HepG2 (cell line): ENCODE measurements around the gene QSER1.

Experiments used
- ATF7 ChIP-seq, 2 experiments: fragments of 450-650 bp in 1 of 2; sonication (generic) in 1 of 2; formaldehyde crosslinking in 1 of 2; IDR thresholded peaks; 2 replicates each; pipeline versions ENCODE4 v1.4.0 to v1.6.1; 2016 to 2020; ENCODE audit warnings: antibody characterized with exemption in 1 of 2, mild to moderate bottlenecking in 1 of 2, missing genetic modification reagents in 1 of 2
- BHLHE40 ChIP-seq: IDR thresholded peaks from 2 replicates; pipeline ENCODE4 v1.6.1; 2011; ENCODE audit warnings: low read length, improper control_type of control experiment
- CTCF ChIP-seq: sonication (generic); formaldehyde crosslinking; IDR thresholded peaks from 2 replicates; pipeline ENCODE4 v1.5.0; 2020; ENCODE audit warnings: mild to moderate bottlenecking, missing genetic modification reagents, moderate library complexity
- KDM1A ChIP-seq: IDR thresholded peaks from 2 replicates; pipeline ENCODE4 v1.6.1; 2016; ENCODE audit warnings: missing compliant biosample characterization
- POLR2A ChIP-seq, 2 experiments: IDR thresholded peaks; 2 replicates each; pipeline ENCODE4 v1.6.1; 2011; ENCODE audit warnings: low read depth in 2 of 2, low read length in 2 of 2, mild to moderate bottlenecking in 1 of 2, moderate library complexity in 1 of 2; ENCODE audit not compliant: insufficient read depth in 1 of 2
- POLR2AphosphoS5 ChIP-seq: IDR thresholded peaks from 2 replicates; pipeline ENCODE4 v1.6.1; 2012; ENCODE audit warnings: low read depth, low read length
- RBAK ChIP-seq: sonication (generic); formaldehyde crosslinking; IDR thresholded peaks from 2 replicates; pipeline ENCODE4 v1.5.1; 2020; ENCODE audit warnings: mild to moderate bottlenecking, missing genetic modification reagents
- RFX5 ChIP-seq: IDR thresholded peaks from 2 replicates; pipeline ENCODE4 v1.6.1; 2011; ENCODE audit warnings: low read depth, low read length, improper control_type of control experiment
- SATB2 ChIP-seq: sonication (generic); formaldehyde crosslinking; IDR thresholded peaks from 2 replicates; pipeline ENCODE4 v1.5.0; 2020; ENCODE audit warnings: missing genetic modification reagents
- ZBTB26 ChIP-seq: IDR thresholded peaks from 2 replicates; pipeline ENCODE4 v1.6.1; 2016; ENCODE audit warnings: missing compliant biosample characterization, missing genetic modification reagents, borderline replicate concordance
- ZNF251 ChIP-seq: sonication (generic); formaldehyde crosslinking; IDR thresholded peaks from 2 replicates; pipeline ENCODE4 v1.9.0; 2021; ENCODE audit warnings: mild to moderate bottlenecking, missing genetic modification reagents
- ZNF256 ChIP-seq: sonication (generic); formaldehyde crosslinking; conservative IDR thresholded peaks from 2 replicates; pipeline ENCODE4 v1.4.0; 2020; ENCODE audit warnings: missing genetic modification reagents
- ZNF275 ChIP-seq: sonication (generic); formaldehyde crosslinking; IDR thresholded peaks from 2 replicates; pipeline ENCODE4 v1.8.0; 2022; ENCODE audit warnings: missing genetic modification reagents, mild to moderate bottlenecking, inconsistent platforms, borderline replicate concordance
- ZNF619 ChIP-seq: sonication (generic); formaldehyde crosslinking; IDR thresholded peaks from 2 replicates; pipeline ENCODE4 v1.4.0; 2020; ENCODE audit warnings: mild to moderate bottlenecking, missing genetic modification reagents

- no peak for TF ChIP-seq SATB2 (CRISPR knock-in tag)
- TF ChIP-seq BHLHE40, result no peak
- no peak for TF ChIP-seq ZNF251 (CRISPR knock-in tag)
- no peak for TF ChIP-seq CTCF (CRISPR knock-in tag)
- no peak for TF ChIP-seq RBAK (CRISPR knock-in tag)
- no peak for TF ChIP-seq RFX5
- TF ChIP-seq ZNF619, result no peak
- TF ChIP-seq ZNF275, result no peak
- no peak for TF ChIP-seq ZNF256
- TF ChIP-seq KDM1A (CRISPR knock-in tag), result no peak
- TF ChIP-seq ATF7 (IDR thresholded peaks at IDR 0.05), result no peak
- TF ChIP-seq ATF7 (CRISPR knock-in tag; IDR thresholded peaks at IDR 0.05), result no peak
- TF ChIP-seq POLR2A (IDR thresholded peaks at IDR 0.05; ENCODE audit: insufficient read depth in 1 of 2, low read depth in 2 of 2, low read length in 2 of 2), result no peak
- TF ChIP-seq ZBTB26 (CRISPR knock-in tag), result no peak
- no peak for TF ChIP-seq POLR2AphosphoS5
Observed at GRCh38 chr11:32902089-32902665, 9.6 kb downstream of the QSER1 start.
